Inflammatory macrophage (primary cell): ENCODE data around the gene PCNT.

Experiments
- DNase-seq, 2 donors: peaks; one replicate each; pipeline ENCODE4 v3.0.0-alpha.2; 2020 to 2022
- total RNA-seq, 18 experiments: gene quantifications; one replicate each; lab custom pipeline; 2026; ENCODE audit warnings: mixed read lengths in 6 of 18, inconsistent platforms in 2 of 18; lab: John Stamatoyannopoulos, UW

PCNT gene
- total RNA-seq: 9.6 to 68.7 (median 39.0) reads per million in 18 experiments

DNA sequence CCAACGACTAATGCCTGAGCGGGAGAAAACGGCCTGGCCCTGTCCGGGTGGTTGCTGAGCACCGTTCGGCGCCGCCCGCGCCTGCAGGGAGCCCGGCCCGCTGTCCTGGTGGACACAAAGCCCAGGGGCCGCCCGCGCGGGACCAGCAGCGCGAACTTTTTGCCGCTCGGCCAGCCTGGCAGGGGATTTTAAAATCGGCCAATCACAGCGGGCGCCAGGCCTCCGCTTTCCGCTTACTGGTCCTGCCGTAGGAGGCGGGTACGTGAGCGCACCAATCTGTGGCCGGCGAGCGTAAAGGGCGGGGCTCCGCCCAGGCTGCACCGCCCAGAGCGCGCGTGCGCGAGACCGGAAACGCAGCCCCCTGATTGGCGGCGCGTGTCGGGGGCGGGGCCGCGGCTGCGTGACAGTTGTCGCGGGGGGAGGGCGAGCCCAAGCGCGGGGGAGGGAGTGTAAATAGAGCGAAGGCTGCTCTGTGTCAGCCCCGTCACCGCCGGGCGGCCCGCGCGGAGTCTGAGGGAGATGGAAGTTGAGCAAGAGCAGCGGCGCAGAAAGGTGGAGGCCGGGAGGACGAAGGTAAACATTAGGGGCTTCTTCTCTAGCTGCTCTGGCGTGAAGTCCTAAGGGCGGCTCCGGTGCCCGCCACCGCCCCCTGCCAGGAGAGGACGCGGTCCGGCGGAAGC, at the start of gene PCNT, which contains the start of gene C21orf58:
PCNT (plus strand) TSS at position 447 of the 680 bp plus-strand sequence; CDS start at position 520, 73 bp downstream.
C21orf58 (minus strand) TSS at position 161 of the 680 bp plus-strand sequence. CDS start 1,132 bp downstream, outside the sequence.
- DNase-seq: peak; percentile 98 to 99

DNA sequence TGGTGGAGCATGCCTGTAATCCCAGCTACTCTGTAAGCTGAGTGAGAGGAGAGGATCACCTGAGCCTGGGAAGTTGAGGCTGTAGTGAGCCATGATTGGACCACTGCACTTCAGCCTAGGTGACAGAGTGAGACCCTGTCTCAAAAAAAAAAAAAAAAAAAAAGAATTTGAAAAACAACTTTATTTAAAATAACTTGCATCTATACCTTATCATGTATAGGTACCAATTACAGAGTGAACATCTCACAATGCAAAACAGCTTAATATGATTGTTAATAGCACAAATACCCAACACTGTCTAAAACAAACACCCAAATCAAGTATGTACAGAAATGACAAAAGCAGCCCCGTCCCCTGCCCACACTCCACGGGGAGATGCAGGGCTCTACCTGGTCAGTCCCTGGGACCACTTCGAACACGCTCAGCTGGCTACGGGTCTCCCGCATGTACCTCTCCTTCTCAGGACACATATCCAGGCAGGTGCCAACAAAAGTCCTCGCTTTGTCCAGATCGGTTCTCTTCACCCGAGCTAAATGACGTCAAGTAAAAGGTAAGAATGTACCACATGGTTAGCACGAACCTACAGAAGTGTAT, 49.1 kb upstream of the PCNT start:
- DNase-seq: no peak

GRCh38 chr21:46284077-46284644, 39.8 kb upstream of the PCNT start:
- peak; percentile 9 to 29 for DNase-seq

- peak; percentile 14 to 54 for DNase-seq
Observed at GRCh38 chr21:46284733-46285132, 39.2 kb upstream of the PCNT start.

DNA sequence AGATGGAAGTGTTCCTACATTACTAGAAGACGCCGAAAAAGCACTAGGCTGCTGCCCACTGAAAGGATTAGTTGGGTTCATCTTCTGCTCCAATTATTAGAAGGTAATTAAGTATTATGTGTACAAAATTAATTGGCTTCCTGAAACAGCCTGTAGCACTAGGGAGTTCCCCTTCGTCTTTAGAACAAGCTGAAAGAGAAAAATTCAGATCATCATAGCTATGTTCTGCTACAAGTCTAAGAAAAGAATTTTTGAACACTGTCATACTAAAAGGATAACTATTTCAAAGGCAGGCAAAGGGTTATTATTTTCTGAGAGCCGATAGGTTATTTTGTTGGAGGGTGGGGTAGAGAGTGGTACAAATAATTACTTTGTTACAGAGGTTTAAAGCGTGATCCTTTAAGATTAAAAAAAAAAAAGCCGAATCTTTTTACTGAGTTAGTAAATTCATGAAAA, 38.7 kb upstream of the PCNT start, which contains the start of gene MCM3AP:
MCM3AP (minus strand) TSS at position 406 of the 456 bp plus-strand sequence; CDS start at position 81, 325 bp downstream.
- DNase-seq: no peak

GRCh38 chr21:46285761-46286647, 38.0 kb upstream of the PCNT start, which contains the start of gene YBEY:
YBEY (plus strand) TSS chr21:46286342; CDS start chr21:46286914, 572 bp downstream.
- peak; percentile 90 to 94 for DNase-seq

- DNase-seq: peak; percentile 71 to 73
Observed at GRCh38 chr21:46286648-46287002, 37.3 kb upstream of the PCNT start.

DNA sequence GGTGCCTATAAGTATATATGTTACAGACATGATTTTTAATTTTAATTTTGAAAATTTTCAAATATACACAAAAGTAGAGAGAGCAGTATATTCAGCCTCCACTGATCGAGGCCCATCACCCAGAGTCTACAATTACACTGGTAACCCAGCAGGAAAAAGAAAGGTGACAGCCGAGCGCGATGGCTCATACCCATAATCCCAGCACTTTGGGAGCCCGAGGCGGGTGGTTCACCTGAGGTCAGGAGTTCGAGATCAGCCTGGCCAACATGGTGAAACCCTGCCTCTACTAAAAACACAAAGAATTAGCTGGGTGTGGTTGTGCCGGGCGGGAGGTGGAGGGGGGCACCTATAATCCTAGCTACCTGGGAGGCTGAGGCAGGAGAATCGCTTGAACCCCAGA, 36.4 kb upstream of the PCNT start:
- no peak for DNase-seq

DNA sequence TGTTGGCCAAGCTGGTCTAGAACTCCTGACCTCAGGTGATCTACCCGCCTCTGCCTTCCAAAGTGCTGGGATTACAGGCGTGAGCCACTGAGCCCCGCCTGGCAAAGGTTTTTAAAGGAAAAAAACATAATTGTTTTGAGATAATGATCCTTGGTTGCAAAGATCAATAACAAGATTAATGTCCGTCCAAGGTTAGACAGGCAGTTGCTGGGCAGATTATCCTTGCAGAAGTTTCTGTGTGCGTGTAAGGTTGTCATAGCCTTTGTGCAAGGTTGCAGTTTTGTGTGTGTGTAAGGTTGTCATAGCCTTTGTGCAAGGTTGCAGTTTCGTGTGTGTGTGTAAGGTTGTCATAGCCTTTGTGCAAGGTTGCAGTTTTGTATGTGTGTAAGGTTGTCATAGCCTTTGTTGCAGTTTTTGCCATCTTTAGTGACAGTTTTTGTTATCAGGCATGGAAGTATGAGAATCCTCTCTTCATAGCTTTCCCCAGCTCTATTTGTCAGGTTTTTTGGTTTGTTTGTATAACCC, 34.2 kb upstream of the PCNT start:
- DNase-seq: no peak

DNA sequence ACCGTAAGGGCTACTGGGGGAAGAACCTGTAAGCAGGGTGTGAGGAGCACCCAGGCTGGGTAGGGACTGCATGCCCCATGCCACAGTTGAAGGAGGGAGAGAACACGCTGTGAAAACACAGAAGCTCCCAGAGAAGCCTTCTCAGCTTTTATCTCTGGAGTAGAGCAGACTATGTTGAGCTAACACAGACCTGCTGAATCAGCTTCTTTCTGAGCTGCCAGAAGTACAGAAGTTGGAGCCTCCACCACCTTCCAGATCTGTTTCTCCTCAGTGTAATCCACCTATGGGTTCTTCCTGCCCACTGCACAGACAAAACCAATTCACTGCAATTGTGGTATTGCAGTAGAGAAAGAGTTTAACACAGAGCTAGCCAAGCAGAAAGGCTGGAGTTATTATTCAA, 32.4 kb upstream of the PCNT start:
- DNase-seq: no peak

GRCh38 chr21:46294647-46295176, 29.2 kb upstream of the PCNT start:
- DNase-seq: peak; percentile 70 to 84

DNA sequence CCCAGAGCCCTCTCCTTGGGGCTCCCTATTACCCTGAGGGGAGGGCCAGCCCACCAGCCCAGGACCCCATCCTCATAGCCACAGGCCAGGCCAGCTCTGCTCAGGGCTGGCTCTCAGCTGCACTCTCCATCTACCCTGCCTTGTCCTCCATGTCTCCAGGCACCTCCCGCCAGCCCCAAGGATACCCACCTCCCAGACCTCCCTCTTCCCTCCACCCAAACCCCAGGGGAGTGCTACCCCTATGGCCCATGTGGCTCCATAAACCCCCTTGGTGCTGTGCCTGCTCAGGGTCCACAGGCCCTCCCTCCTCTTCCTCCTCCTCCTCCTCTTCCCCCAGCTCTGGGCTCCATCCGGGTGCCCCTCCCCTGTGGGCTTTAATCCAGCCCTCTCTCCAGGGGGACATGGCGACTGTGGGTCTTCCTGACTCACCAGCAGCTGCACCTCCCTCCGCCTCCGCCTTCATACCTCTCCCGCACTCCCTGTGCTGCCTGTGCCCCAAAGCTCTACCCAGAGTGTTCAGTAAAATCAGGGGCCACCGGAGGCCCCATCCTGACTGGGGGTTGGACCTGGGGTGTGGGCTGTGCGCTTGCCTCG, 28.7 kb upstream of the PCNT start:
- DNase-seq: no peak

- DNase-seq: peak; percentile 89 to 96
Observed at GRCh38 chr21:46295996-46296752, 27.8 kb upstream of the PCNT start.

- no peak for DNase-seq
Observed at GRCh38 chr21:46297338-46298271, 26.4 kb upstream of the PCNT start.

GRCh38 chr21:46299167-46299566, 24.8 kb upstream of the PCNT start:
- no peak for DNase-seq

DNA sequence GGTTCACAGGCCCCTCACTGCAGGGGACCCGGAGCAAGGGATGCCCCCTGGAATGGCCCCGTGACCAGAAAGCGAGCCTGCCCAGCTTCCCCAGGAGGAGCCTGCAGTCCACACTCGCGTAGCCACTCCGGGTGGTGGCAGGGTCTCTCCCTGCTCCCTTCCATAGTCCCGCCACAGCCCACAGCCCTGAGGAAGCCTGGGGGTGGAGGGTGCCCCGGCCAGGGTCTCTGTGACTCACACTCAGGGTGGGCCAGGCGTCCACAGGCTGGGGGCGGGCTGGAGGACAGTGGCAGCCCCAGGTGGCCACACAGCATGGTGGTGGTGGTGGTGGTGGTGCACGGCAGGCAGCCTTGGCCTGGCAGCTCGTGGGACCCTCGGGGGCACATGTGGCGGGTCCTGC, 22.2 kb upstream of the PCNT start:
- no peak for DNase-seq

GRCh38 chr21:46304437-46304836, 19.5 kb upstream of the PCNT start:
- no peak for DNase-seq

DNA sequence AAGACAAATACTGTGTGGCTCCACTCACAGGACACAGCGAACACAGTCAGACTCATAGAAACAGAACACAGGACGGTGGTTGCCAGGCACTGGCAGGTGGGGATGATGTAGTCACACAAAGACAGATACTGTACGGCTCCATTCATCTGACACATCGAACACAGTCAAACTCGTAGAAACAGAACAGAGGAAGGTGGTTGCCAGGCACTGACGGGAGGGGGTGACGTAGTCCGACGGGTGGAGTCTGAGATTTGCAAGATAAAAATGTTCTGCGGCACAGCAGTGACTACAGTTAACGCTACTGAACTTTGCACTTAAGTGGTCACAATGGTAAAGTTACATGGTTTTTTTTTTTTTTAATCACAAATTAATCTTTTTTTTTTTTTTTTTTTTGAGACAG, 19.0 kb upstream of the PCNT start:
- DNase-seq: no peak

- no peak for DNase-seq
Observed at GRCh38 chr21:46307625-46308024, 16.3 kb upstream of the PCNT start.

DNA sequence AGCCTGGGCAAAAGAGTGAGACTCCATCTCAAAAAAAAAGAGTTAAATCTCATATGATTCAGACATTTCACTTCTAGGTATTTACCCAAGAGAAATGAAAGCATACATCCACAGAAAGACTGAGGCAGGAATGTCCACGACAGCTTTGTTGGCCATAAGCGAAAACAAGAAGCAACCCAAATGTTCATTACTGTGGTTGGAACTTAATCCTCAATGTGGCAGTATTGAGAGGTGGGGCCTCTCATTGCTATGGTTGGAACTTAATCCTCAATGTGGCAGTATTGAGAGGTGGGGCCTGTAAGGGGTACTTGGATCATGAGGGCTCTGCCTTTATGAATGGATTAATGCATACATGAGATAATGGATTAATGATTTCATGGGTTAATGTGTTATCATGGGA, 15.5 kb upstream of the PCNT start:
- no peak for DNase-seq
